Activated CD4-positive, alpha-beta T cell treated with anti-CD3 and anti-CD28 coated beads for 24 hours (primary cell): ENCODE data around the gene B3GAT3.
"Not testable (repeated sequence)": the region's sequence is repeated elsewhere in the genome, so short reads cannot be mapped to it uniquely, and the experiment has no call there.

Experiments used
- DNase-seq, 2 donors: peaks; one replicate each; pipeline ENCODE4 v3.0.0-alpha.2; 2020; ENCODE audit warnings: low read depth in 2 of 2

Gene B3GAT3

GRCh38 chr11:62645946-62646824 lies 24.4 kb upstream of the B3GAT3 start, which contains the start of gene GANAB:
Gene GANAB (minus strand): TSS chr11:62646613. CDS start chr11:62646599, 14 bp downstream.
- peak; percentile 99 to 100 for DNase-seq

- no peak for DNase-seq
Observed at GRCh38 chr11:62645671-62645945, 23.8 kb upstream of the B3GAT3 start.

- no peak for DNase-seq
Observed at GRCh38 chr11:62644220-62644619, 22.4 kb upstream of the B3GAT3 start.

GRCh38 chr11:62632492-62632891 lies 10.7 kb upstream of the B3GAT3 start:
- DNase-seq = no peak

DNA sequence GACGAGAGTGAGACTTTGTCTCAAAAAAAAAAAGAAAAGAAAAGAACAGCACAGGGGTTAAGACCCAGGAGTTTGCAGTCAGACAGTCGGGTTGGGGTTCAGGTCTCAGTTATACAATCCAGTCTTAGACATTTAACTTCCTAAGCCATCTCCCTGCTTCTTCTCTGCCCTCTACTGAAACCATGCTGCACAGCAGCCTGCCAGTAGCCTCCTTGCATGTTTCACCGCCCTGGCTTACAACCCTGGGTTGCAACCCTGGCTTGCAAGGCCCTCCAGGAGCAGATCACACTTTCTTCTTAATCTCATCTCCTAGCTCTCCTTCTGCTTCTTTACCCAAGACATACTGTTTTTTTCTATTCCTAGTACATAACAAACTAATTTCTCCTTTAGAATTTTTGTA lies 5.9 kb upstream of the B3GAT3 start:
- no peak for DNase-seq

DNA sequence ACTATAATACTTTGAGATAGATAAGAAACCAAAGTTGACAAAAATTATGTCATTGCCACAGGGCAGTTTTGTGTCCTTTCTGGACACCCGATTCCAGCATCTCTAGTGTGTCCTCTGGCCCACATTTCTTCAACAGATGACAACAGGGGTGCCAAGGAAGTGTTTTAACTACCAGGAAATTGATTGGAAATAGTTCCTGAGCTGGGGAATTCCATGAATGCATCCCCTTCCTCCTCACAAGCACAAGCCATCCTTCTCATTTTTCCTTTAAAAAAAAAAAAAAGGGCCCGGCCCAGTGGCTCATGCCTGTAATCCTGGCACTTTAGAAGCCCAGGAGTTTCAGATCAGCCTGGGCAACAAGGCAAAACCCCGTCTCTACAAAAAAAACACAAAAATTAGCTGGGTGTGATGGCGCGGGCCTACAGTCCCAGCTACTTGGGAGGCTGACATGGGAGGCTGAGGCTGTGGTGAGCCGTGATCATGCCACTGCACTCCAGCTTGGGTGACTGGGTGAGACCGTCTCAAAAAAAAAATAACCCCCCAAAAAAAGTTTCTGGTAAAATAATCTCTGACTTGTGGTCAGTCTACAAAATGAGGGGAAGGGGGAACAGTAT lies 797 bp upstream of the B3GAT3 start:
- no peak for DNase-seq

DNA sequence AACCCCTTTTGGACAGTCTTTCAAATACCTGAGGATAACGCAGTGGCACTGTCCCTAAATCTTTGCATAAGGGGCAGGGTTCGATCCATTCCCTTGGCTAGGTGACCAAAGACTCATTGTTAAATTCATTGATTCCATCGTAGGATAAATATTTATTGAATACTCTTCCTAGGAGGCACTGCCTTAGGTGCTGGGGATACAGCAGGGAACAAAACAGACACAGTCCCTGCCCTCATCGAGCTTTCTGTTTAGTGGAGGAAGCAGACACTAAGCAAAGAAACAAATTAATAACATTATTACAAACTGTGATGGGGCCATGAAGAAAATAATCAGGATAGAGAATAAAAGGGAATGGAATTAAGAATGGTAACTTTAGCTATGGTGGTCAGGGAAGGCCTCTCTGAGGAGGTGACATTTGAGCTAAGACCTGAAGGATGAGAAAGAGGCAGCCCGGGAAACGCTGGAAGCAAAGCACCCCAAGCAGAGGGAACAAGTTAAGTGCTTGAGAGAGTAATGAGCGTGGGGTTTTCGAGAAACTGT lies 689 bp downstream of the B3GAT3 start:
- no peak for DNase-seq

DNA sequence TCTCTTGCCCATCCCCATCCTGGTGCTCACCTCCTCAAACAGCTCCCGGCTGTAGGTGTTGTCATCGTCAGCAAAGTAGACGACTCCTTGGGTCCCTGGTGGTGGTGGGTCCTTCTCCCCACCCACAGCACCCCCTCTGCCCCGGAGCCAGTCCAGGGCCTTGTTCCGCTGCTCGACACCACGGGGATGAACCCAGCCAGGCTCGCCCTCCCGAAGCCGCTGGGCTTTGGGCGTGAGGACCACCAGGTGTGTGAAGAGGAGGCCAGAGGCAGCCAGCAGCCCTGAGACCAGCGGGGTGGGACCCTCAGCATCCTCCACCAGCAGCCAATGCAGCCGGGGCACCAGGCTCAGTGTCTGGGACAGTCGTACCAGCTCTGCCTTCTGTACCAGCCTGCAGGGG lies 4.8 kb downstream of the B3GAT3 start:
- DNase-seq = not testable (repeated sequence)

DNA sequence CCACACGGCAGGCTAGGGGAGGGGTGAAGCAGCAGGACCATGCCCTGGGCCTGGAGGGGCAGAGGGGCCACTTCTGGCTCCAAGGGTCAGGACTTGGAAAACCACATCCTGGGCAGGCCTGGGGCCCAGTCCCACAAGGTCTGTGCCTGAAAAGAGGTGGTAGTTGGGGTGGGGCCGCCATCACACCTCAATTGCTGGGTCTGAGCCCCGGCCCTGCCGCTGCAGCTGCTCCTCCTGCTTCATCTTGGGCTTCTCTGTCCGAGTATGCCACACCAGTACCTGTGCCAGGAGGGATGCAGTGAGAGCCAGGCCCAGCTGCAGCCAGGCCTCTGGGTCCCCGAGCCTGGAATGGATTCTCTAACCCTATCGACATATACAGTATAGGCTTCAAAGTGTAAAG lies 6.3 kb downstream of the B3GAT3 start:
- no peak for DNase-seq

DNA sequence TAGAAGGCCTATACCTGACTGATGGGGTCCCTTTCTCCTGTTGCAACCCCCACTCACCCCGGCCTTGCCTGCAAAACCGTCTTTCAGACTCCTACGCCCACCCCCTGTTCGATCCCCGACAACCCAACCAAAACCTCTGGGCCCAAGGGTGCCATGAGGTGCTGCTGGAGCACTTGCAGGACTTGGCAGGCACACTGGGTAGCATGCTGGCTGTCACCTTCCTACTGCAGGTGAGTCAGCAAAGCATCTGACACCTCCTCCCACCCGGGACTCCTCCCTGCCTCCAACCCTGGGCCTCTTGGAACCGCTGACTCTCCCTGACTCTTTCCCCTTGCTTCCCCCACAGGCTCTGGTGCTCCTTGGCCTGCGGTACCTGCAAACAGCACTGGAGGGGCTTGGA lies 7.5 kb downstream of the B3GAT3 start:
- DNase-seq = peak; percentile 29 to 47

DNA sequence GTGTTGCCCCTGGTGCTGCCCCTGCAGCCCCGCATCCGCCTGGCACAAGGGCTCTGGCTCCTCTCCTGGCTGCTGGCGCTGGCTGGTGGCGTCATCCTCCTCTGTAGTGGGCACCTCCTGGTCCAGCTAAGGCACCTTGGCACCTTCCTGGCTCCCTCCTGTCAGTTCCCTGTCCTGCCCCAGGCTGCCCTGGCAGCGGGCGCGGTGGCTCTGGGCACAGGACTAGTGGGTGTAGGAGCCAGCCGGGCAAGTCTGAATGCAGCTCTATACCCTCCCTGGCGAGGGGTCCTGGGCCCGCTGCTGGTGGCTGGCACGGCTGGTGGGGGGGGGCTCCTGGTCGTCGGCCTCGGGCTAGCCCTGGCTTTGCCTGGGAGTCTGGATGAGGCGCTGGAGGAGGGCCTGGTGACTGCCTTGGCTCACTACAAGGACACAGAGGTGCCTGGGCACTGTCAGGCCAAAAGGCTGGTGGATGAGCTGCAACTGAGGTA lies 8.5 kb downstream of the B3GAT3 start:
- DNase-seq = no peak

- DNase-seq = peak; percentile 78 to 86
Observed at GRCh38 chr11:62612366-62613290, 9.2 kb downstream of the B3GAT3 start, which contains the start of the genes EML3 and ROM1. Gene EML3 (minus strand): TSS chr11:62612775. CDS start chr11:62612457, 318 bp downstream. Gene ROM1 (plus strand): TSS chr11:62613257. CDS start chr11:62613282, 25 bp downstream.

DNA sequence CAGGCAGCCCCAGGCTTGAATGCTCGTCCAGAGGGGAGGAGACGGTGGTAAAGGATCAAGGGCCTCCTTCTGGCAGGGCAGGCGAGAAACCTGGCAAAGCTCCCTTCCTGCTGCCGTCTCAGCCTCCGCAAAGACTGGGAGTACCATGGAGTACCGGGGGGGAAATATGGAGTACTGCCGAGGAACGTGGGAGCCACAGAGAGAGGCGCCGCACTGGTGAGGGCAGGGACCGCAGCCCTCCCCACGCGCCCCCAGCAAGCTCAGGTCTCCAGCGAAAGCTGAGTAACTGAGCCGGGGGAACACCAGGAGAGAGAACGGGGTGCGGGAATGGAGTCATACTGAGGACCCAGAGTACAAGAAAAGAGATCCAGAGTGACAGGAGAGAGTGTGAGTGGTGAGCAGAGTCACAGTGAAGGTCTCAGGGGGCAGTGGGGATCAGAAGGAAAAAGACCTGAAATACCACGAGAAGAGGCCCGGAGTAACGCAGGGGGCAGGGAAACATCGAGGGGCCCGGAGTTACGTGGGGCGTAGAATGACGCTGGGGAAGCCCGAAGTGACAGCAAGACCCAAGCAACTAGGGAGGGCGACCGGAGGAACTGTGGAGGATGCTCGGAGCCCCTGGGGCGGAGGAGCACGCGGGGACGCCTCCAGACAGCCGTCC lies 10.0 kb downstream of the B3GAT3 start:
- peak; percentile 38 to 39 for DNase-seq

DNA sequence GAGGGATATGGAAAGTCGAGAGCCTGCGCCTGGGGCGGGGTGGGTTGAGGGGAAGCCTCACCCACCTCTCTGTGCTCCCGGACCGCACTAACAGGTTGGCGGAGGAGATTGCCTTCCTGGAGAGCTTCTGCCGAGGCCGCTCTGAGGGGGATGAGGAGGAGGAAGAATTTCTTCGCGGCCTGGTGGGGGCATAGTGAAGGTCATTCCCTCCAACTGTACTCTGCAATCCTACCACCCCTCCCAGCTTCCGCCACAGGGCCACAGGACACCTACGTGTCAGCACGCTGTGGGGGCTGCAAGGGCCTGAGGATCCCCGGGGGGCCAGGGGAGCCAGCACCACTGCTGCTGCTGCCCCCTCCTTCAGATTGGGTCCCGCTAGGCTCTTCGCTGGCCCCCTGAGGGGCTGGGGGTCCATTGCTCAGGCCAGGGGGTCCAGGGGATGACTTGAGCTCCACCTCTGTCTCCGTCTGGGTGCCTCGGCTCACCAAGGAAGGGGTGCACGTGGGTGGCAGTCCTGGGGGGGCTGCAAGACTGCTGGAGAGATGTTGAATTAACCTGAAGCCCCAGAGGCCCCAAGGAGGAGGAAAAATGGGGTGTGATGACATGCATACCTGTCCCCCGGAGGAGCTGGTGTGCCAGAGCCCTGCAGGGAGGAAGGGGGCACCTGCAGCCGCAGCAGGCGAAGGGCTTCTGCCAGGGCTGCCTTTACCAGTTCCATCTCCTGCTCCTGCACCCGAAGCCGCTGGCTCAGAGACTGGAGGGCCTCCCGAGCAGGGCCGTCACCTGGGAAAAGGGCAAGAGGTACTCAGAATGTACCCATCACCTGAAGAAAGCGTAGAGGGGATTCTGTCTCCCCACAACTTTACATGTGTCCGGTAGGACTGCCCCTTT lies 10.7 kb downstream of the B3GAT3 start:
- DNase-seq = no peak

DNA sequence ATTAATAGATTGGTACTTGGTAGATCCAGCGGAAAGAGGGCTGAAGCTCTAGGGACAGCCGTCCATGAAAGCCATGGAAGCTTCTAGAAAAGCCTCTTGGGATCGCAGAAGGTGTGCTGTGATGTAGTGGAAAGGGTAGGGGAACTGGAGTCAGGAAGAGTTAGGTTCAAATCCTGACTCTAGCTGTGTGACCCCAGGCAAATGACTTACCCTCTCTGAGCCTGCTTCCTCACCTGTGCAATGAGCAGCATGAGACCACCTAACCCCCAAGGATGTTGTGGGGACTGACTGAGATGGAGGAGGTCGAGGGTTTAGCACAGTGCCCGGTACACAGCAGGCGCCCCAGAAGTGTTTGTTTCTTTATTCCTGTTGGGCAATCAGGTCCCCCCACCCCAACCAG lies 11.4 kb downstream of the B3GAT3 start:
- DNase-seq = no peak

DNA sequence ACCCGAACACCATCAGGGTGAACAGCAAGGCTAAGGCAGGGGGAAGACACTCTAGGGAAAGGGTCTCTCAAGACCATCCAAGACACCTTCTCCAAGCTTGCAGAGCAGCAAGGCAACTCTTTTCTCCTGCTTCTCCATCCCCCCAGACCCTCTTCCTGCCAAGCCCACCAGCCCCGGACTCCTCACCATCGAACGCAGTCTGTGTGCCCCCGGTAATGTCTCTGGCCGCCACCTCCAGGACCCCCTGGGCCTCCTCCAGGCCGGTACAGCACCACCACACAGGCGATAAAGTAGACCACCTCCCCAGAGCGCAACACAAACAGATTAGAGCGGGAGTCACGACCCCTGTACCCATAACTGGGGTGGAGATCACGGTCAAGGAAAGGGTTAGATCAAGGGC lies 13.0 kb downstream of the B3GAT3 start:
- no peak for DNase-seq

GRCh38 chr11:62607714-62608113 lies 14.1 kb downstream of the B3GAT3 start:
- no peak for DNase-seq

GRCh38 chr11:62605902-62606301 lies 15.9 kb downstream of the B3GAT3 start:
- no peak for DNase-seq

- DNase-seq = no peak
Observed at GRCh38 chr11:62605467-62605866, 16.3 kb downstream of the B3GAT3 start.

GRCh38 chr11:62604460-62605120 lies 17.2 kb downstream of the B3GAT3 start:
- DNase-seq = no peak
